Measurements from ENCODE around the gene SPATS2L.

DNA sequence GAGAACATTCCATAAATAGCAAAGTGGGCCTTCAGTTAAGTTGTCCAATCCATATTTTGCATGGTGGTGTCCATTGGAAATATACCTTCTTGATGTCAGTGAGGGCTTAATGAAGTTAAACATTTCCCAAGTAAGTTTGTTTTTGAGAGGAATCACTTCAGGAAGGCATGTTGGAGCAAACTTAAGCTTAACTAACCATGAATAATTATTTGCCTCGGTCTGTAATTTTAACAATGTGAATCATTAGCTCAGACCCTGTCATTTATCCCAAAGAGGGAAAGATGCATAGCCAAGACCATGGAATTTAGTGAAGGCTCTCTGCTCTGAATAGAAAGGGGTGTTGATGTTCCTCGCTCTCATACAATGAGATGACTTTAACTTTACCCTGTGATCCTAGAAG lies 47.4 kb downstream of the SPATS2L start:
- TF ChIP-seq, protein P1, sequence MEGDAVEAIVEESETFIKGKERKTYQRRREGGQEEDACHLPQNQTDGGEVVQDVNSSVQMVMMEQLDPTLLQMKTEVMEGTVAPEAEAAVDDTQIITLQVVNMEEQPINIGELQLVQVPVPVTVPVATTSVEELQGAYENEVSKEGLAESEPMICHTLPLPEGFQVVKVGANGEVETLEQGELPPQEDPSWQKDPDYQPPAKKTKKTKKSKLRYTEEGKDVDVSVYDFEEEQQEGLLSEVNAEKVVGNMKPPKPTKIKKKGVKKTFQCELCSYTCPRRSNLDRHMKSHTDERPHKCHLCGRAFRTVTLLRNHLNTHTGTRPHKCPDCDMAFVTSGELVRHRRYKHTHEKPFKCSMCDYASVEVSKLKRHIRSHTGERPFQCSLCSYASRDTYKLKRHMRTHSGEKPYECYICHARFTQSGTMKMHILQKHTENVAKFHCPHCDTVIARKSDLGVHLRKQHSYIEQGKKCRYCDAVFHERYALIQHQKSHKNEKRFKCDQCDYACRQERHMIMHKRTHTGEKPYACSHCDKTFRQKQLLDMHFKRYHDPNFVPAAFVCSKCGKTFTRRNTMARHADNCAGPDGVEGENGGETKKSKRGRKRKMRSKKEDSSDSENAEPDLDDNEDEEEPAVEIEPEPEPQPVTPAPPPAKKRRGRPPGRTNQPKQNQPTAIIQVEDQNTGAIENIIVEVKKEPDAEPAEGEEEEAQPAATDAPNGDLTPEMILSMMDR (IDR thresholded peaks at IDR 0.05), result no peak
- TF ChIP-seq POLR2A (IDR thresholded peaks at IDR 0.05) (no peak), POLR2AphosphoS5 (IDR thresholded peaks at IDR 0.05; ENCODE audit: insufficient read depth in 1 of 2, low read depth in 1 of 2) (no peak)
